ENCODE results near the gene PPFIA4.
"Not testable (repeated sequence)": the region's sequence is repeated elsewhere in the genome, so short reads cannot be mapped to it uniquely, and the experiment has no call there.

The PPFIA4 gene

GRCh38 chr1:203026031-203026665, at the start of gene PPFIA4:
TSS of gene PPFIA4 (plus strand) at chr1:203026491. CDS start at chr1:203039009, 12,518 bp downstream.
- DNase-seq = peak; percentile 95

- DNase-seq = no peak
These were observed 49.7 kb upstream of the PPFIA4 start for GRCh38 chr1:202976633-202977032.

- DNase-seq = no peak
These were observed 46.8 kb upstream of the PPFIA4 start for GRCh38 chr1:202979459-202979858.

- DNase-seq = no peak
These were observed 44.4 kb upstream of the PPFIA4 start for GRCh38 chr1:202981939-202982338.

- DNase-seq = no peak
These were observed 43.4 kb upstream of the PPFIA4 start for GRCh38 chr1:202982715-202983430.

- not testable (repeated sequence) for DNase-seq
These were observed 40.2 kb upstream of the PPFIA4 start for GRCh38 chr1:202986120-202986519.

- DNase-seq = no peak
These were observed 39.0 kb upstream of the PPFIA4 start for GRCh38 chr1:202987255-202987654.

- DNase-seq = no peak
These were observed 38.2 kb upstream of the PPFIA4 start for GRCh38 chr1:202987922-202988583.

- DNase-seq = no peak
These were observed 36.4 kb upstream of the PPFIA4 start for GRCh38 chr1:202989879-202990278.

GRCh38 chr1:202991112-202991511, 35.2 kb upstream of the PPFIA4 start:
- DNase-seq = no peak

GRCh38 chr1:202994756-202995155, 31.5 kb upstream of the PPFIA4 start:
- no peak for DNase-seq

GRCh38 chr1:202998836-202999750, 27.2 kb upstream of the PPFIA4 start:
- DNase-seq = peak; percentile 79

- no peak for DNase-seq
These were observed 25.9 kb upstream of the PPFIA4 start for GRCh38 chr1:203000217-203000944.

- no peak for DNase-seq
These were observed 24.3 kb upstream of the PPFIA4 start for GRCh38 chr1:203001986-203002385.

GRCh38 chr1:203002951-203003350, 23.3 kb upstream of the PPFIA4 start:
- no peak for DNase-seq

- not testable (repeated sequence) for DNase-seq
These were observed 20.7 kb upstream of the PPFIA4 start for GRCh38 chr1:203005395-203006142.

- peak; percentile 99 for DNase-seq
These were observed 19.1 kb upstream of the PPFIA4 start, which contains the start of gene TMEM183A for GRCh38 chr1:203006948-203007871. TSS of gene TMEM183A (plus strand) at chr1:203007374. CDS start at chr1:203007466, 92 bp downstream.

GRCh38 chr1:203009185-203009584, 17.1 kb upstream of the PPFIA4 start:
- DNase-seq = no peak

- no peak for DNase-seq
These were observed 14.7 kb upstream of the PPFIA4 start for GRCh38 chr1:203011582-203011981.

- no peak for DNase-seq
These were observed 9.2 kb upstream of the PPFIA4 start for GRCh38 chr1:203017061-203017460.

Data from eye (tissue), 1 donor.